ENCODE data around the gene ATP5MC3.

Gene ATP5MC3

DNA sequence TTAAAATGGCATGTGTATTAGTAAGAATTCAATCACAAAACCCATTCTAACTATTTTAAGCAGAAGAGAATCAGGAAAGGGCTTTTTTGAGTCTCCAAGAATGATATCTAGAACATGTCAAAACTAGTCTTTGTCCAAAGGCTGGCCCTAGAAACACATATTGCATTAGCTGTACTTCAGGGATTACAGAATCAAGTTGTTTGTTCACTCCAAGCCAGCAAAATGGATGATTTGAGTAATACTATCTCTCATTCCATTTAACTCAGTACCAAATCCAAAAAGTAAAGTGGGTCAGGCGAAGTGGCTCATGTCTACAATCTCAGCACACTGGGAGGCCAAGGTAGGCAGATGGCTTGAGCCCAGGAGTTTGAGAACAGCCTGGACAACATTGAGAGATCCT, 54.8 kb downstream of the ATP5MC3 start:
- H3K27ac ChIP-seq (ENCODE audit: low read length): no peak overlapping the region

More for the DNA sequence above, 54.8 kb downstream of the ATP5MC3 start:
- TF ChIP-seq, protein P1, sequence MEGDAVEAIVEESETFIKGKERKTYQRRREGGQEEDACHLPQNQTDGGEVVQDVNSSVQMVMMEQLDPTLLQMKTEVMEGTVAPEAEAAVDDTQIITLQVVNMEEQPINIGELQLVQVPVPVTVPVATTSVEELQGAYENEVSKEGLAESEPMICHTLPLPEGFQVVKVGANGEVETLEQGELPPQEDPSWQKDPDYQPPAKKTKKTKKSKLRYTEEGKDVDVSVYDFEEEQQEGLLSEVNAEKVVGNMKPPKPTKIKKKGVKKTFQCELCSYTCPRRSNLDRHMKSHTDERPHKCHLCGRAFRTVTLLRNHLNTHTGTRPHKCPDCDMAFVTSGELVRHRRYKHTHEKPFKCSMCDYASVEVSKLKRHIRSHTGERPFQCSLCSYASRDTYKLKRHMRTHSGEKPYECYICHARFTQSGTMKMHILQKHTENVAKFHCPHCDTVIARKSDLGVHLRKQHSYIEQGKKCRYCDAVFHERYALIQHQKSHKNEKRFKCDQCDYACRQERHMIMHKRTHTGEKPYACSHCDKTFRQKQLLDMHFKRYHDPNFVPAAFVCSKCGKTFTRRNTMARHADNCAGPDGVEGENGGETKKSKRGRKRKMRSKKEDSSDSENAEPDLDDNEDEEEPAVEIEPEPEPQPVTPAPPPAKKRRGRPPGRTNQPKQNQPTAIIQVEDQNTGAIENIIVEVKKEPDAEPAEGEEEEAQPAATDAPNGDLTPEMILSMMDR (IDR thresholded peaks at IDR 0.05; ENCODE audit: low read length): no peak
- TF ChIP-seq EZH2 (optimal IDR thresholded peaks at IDR 0.05; ENCODE audit: low read depth, low read length): no peak
- Histone ChIP-seq H3K4me3 (ENCODE audit: low read length) (no peak overlapping the region), H3K9me2 (replicated peaks; ENCODE audit: insufficient read depth, low read length) (no peaks in the 10 kb centered on the region), H3K4me2 (ENCODE audit: low read depth, low read length) (no peak overlapping the region), H4K20me1 (ENCODE audit: insufficient read depth, low read length) (no peaks in the 10 kb centered on the region; the same call in 1 of the 2 replicates), H2AFZ (ENCODE audit: low read length) (no peak overlapping the region), H3K36me3 (replicated peaks; ENCODE audit: insufficient read depth, low read length) (no peaks in the 10 kb centered on the region; the same call in 1 of the 2 replicates), H3K79me2 (ENCODE audit: low read length) (peaks cover 33% of the 10 kb centered on the region), H3K27me3 (replicated peaks; ENCODE audit: insufficient read depth, low read length) (no peaks in the 10 kb centered on the region), H3K9me3 (replicated peaks; ENCODE audit: insufficient read depth, low read length) (no peaks in the 10 kb centered on the region), H3K9ac (ENCODE audit: low read length) (no peak overlapping the region), H3K4me1 (ENCODE audit: low read length) (peaks cover 10% of the 10 kb centered on the region), H3F3A (ENCODE audit: insufficient read depth, low read length) (no peaks in the 10 kb centered on the region)
- no peak for DNase-seq

Measured in MM.1S (cell line).